GM18502 (cell line): ENCODE data around the gene ZNF43.
A peak's percentile ranks its signal among the peaks of the same experiment; 100 is the strongest.
"Not testable (repeated sequence)": the region's sequence is repeated elsewhere in the genome, so short reads cannot be mapped to it uniquely, and the experiment has no call there.

ENCODE experiments used
- ATAC-seq: cut with Tn5 transposase; IDR thresholded peaks from one replicate; pipeline ENCODE4 v1.9.1; 2021; ENCODE audit warnings: mild to moderate bottlenecking; ENCODE audit not compliant: unreplicated experiment, poor library complexity

Gene ZNF43

GRCh38 chr19:21812448-21812847 is 23.5 kb downstream of the ZNF43 start:
- ATAC-seq: no peak

DNA sequence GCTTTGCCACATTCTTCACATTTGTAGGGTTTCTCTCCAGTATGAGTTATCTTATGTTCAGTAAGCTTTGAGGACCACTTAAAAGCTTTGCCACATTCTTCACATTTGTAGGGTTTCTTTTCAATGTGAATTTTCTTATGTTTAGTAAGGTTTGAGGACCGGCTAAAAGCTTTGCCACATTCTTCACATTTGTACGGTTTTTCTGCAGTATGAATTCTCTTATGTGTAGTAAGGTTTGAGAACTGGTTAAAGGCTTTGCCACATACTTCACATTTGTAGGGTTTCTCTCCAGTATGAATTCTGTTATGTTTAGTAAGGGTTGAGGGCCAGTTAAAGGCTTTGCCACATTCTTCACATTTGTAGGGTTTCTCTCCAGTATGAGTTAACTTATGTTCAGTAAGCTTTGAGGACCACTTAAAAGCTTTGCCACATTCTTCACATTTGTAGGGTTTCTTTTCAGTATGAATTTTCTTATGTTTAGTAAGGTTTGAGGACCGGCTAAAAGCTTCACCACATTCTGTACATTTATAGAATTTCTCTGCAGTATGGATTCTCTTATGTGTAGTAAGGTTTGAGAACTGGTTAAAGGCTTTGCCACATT is 27.5 kb downstream of the ZNF43 start:
- ATAC-seq: not testable (repeated sequence)

DNA sequence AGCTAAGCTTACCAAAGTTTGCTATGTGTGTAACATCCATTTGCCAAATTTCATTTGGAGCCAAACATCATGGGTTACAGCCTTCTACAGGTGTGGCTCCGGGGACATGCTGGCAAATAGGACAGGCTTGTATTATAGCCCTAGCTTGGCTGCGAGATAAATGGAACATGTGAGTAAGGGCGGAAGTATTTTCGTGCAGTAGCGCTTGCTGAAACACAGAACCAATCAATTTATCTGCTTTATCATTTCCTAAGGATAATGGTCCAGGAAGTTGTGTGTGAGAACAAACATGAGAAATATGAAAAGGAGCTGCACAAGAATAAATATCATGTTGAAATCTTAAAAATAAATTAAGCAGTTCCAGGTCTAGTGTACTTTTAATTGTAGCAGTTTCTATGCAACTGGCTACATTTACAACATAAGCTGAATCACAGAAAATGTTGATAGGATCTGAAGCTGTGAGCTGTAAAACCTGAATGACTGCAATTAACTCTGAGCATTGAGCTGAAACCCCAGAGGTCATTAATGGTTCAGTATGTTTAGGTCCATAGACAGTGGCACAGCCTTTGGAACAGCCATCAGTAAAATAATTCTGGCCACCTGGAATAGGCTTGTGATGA is 46.4 kb downstream of the ZNF43 start:
- no peak for ATAC-seq

GRCh38 chr19:21786936-21787335 is 49.0 kb downstream of the ZNF43 start:
- ATAC-seq: no peak

GRCh38 chr19:21775792-21776191 is 60.2 kb downstream of the ZNF43 start:
- not testable (repeated sequence) for ATAC-seq

DNA sequence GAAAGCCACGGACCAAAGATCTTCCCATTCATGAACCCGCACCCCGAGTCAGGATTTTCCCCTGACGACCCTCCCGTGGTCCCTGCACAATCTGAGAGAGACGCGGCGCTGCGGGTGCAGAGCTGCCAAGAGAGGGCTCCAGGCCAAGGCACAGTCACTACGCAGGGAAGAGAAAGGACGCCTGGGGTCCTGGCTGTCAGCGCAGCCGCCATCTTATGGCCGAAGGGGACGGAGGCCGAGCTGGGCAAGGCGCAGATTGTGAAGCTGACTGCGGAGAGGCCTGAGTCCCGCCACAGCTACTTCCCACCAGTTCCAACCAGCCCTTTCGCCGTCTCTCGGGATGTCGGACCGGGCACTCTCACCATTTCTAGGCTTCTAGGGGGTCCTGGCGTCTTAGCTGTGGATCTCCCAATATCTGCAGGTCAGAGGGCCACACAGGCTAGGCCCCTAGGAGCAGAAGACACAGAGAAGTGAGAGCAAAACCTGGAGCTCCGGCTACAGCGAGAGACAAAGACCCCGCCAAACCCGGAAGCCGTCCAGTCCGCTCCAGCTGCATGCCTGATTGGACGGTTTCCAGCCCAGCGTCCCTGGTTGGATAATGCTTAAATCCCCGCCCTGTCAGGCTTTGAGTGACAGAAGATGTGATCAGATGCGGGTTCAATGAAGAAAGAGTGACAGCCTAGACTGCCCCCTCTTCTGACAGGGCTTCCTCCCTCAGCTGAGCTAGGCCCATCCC is 68.7 kb downstream of the ZNF43 start, which contains the start of gene ZNF100:
ZNF100 (minus strand) TSS at position 515 of the 736 bp plus-strand sequence; CDS start at position 365, 150 bp downstream.
- peak; percentile 96 for ATAC-seq

- ATAC-seq: peak; percentile 3
Measured at GRCh38 chr19:21766705-21767064, 69.3 kb downstream of the ZNF43 start.

GRCh38 chr19:21765151-21765550 is 70.8 kb downstream of the ZNF43 start:
- ATAC-seq: no peak

GRCh38 chr19:21761547-21761946 is 74.4 kb downstream of the ZNF43 start:
- ATAC-seq: not testable (repeated sequence)

- ATAC-seq: no peak
Measured at GRCh38 chr19:21758296-21758695, 77.7 kb downstream of the ZNF43 start.

DNA sequence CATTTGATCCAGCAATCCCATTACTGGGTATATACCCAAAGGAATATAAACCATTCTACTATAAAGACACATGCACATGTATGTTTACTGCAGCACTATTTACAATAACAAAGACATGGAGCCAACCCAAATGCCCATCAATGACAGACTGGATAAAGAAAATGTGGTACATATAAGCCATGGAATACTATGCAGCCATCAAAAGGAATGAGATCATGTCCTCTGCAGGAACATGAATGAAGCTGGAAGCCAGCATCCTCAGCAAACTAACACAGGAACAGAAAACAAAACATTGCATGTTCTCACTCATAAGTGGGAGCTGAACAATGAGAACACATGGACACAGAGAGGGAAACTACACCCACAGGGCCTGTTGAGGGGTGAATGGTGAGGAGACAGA is 80.4 kb downstream of the ZNF43 start:
- not testable (repeated sequence) for ATAC-seq
